Measurements from ENCODE around the gene PRTFDC1.
"Not testable (repeated sequence)": the region's sequence is repeated elsewhere in the genome, so short reads cannot be mapped to it uniquely, and the experiment has no call there.

The PRTFDC1 gene

GRCh38 chr10:24925799-24926198 is 26.6 kb downstream of the PRTFDC1 start:
- Histone ChIP-seq H3K9ac (ENCODE audit: low read length) (no peak overlapping the region), H3K9me2 (replicated peaks; ENCODE audit: insufficient read depth, low read length) (no peaks in the 10 kb centered on the region), H3K4me3 (ENCODE audit: insufficient read depth, low read length, poor library complexity, severe bottlenecking) (no peak overlapping the region), H3K36me3 (ENCODE audit: low read length) (no peaks in the 10 kb centered on the region), H3K9me3 (ENCODE audit: insufficient read depth, low read length) (no peaks in the 10 kb centered on the region), H4K20me1 (ENCODE audit: low read depth, low read length) (no peaks in the 10 kb centered on the region), H3F3A (ENCODE audit: insufficient read depth) (no peaks in the 10 kb centered on the region), H2AFZ (ENCODE audit: low read depth, low read length, severe bottlenecking) (no peak overlapping the region), H3K4me2 (ENCODE audit: low read depth, low read length, poor library complexity, severe bottlenecking) (no peak overlapping the region), H3K27me3 (ENCODE audit: low read length) (no peaks in the 10 kb centered on the region), H3K27ac (ENCODE audit: low read depth, low read length) (no peak overlapping the region), H3K79me2 (ENCODE audit: insufficient read depth, low read length) (no peaks in the 10 kb centered on the region)
- TF ChIP-seq EZH2phosphoT487 (conservative IDR thresholded peaks at IDR 0.05; ENCODE audit: low read length) (no peak), CTCF (IDR thresholded peaks at IDR 0.05; ENCODE audit: insufficient read depth, low read length, poor library complexity, severe bottlenecking) (no peak)

- not testable (repeated sequence) for H3F3A ChIP-seq (ENCODE audit: insufficient read depth); H2AFZ ChIP-seq (ENCODE audit: low read depth, low read length, severe bottlenecking); H3K4me2 ChIP-seq (ENCODE audit: low read depth, low read length, poor library complexity, severe bottlenecking); H4K20me1 ChIP-seq (ENCODE audit: low read depth, low read length); H3K9ac ChIP-seq (ENCODE audit: low read length); H3K27me3 ChIP-seq (ENCODE audit: low read length); H3K9me3 ChIP-seq (ENCODE audit: insufficient read depth, low read length); H3K9me2 ChIP-seq (replicated peaks; ENCODE audit: insufficient read depth, low read length); H3K36me3 ChIP-seq (ENCODE audit: low read length); H3K4me3 ChIP-seq (ENCODE audit: insufficient read depth, low read length, poor library complexity, severe bottlenecking); H3K27ac ChIP-seq (ENCODE audit: low read depth, low read length); H3K79me2 ChIP-seq (ENCODE audit: insufficient read depth, low read length)
Measured at GRCh38 chr10:24924483-24924882, 27.9 kb downstream of the PRTFDC1 start.

GRCh38 chr10:24922222-24922868 is 30.1 kb downstream of the PRTFDC1 start:
- H2AFZ ChIP-seq (ENCODE audit: low read depth, low read length, severe bottlenecking); H3K9me2 ChIP-seq (replicated peaks; ENCODE audit: insufficient read depth, low read length); H4K20me1 ChIP-seq (ENCODE audit: low read depth, low read length); H3K9me3 ChIP-seq (ENCODE audit: insufficient read depth, low read length); H3K27me3 ChIP-seq (ENCODE audit: low read length); H3K27ac ChIP-seq (ENCODE audit: low read depth, low read length); H3K4me2 ChIP-seq (ENCODE audit: low read depth, low read length, poor library complexity, severe bottlenecking); H3K79me2 ChIP-seq (ENCODE audit: insufficient read depth, low read length); H3K9ac ChIP-seq (ENCODE audit: low read length); H3K36me3 ChIP-seq (ENCODE audit: low read length); H3K4me3 ChIP-seq (ENCODE audit: insufficient read depth, low read length, poor library complexity, severe bottlenecking); H3F3A ChIP-seq (ENCODE audit: insufficient read depth): not testable (repeated sequence)

GRCh38 chr10:24920907-24921881 is 31.2 kb downstream of the PRTFDC1 start:
- Histone ChIP-seq H3K27ac (ENCODE audit: low read depth, low read length) (no peak overlapping the region), H3K27me3 (ENCODE audit: low read length) (no peaks in the 10 kb centered on the region), H3K79me2 (ENCODE audit: insufficient read depth, low read length) (no peaks in the 10 kb centered on the region), H3K9me3 (ENCODE audit: insufficient read depth, low read length) (no peaks in the 10 kb centered on the region), H3K4me3 (ENCODE audit: insufficient read depth, low read length, poor library complexity, severe bottlenecking) (no peak overlapping the region), H2AFZ (ENCODE audit: low read depth, low read length, severe bottlenecking) (no peak overlapping the region), H3K36me3 (ENCODE audit: low read length) (no peaks in the 10 kb centered on the region), H3K9ac (ENCODE audit: low read length) (no peak overlapping the region), H3K4me2 (ENCODE audit: low read depth, low read length, poor library complexity, severe bottlenecking) (no peak overlapping the region), H3K9me2 (replicated peaks; ENCODE audit: insufficient read depth, low read length) (no peaks in the 10 kb centered on the region), H4K20me1 (ENCODE audit: low read depth, low read length) (no peaks in the 10 kb centered on the region), H3F3A (ENCODE audit: insufficient read depth) (no peaks in the 10 kb centered on the region)
- TF ChIP-seq CTCF (IDR thresholded peaks at IDR 0.05; ENCODE audit: insufficient read depth, low read length, poor library complexity, severe bottlenecking) (no peak), EZH2phosphoT487 (conservative IDR thresholded peaks at IDR 0.05; ENCODE audit: low read length) (no peak)

GRCh38 chr10:24920192-24920591 is 32.2 kb downstream of the PRTFDC1 start:
- not testable (repeated sequence) for H3K27ac ChIP-seq (ENCODE audit: low read depth, low read length); H3F3A ChIP-seq (ENCODE audit: insufficient read depth); H3K27me3 ChIP-seq (ENCODE audit: low read length); H3K4me2 ChIP-seq (ENCODE audit: low read depth, low read length, poor library complexity, severe bottlenecking); H3K79me2 ChIP-seq (ENCODE audit: insufficient read depth, low read length); H3K9me3 ChIP-seq (ENCODE audit: insufficient read depth, low read length); H2AFZ ChIP-seq (ENCODE audit: low read depth, low read length, severe bottlenecking); H3K4me3 ChIP-seq (ENCODE audit: insufficient read depth, low read length, poor library complexity, severe bottlenecking); H3K36me3 ChIP-seq (ENCODE audit: low read length); H3K9me2 ChIP-seq (replicated peaks; ENCODE audit: insufficient read depth, low read length); H3K9ac ChIP-seq (ENCODE audit: low read length); H4K20me1 ChIP-seq (ENCODE audit: low read depth, low read length)

- not testable (repeated sequence) for H3K27ac ChIP-seq (ENCODE audit: low read depth, low read length); H3K4me3 ChIP-seq (ENCODE audit: insufficient read depth, low read length, poor library complexity, severe bottlenecking); H3K9me2 ChIP-seq (replicated peaks; ENCODE audit: insufficient read depth, low read length); H3K27me3 ChIP-seq (ENCODE audit: low read length); H4K20me1 ChIP-seq (ENCODE audit: low read depth, low read length); H2AFZ ChIP-seq (ENCODE audit: low read depth, low read length, severe bottlenecking); H3K36me3 ChIP-seq (ENCODE audit: low read length); H3K79me2 ChIP-seq (ENCODE audit: insufficient read depth, low read length); H3K9me3 ChIP-seq (ENCODE audit: insufficient read depth, low read length); H3K4me2 ChIP-seq (ENCODE audit: low read depth, low read length, poor library complexity, severe bottlenecking); H3K9ac ChIP-seq (ENCODE audit: low read length); H3F3A ChIP-seq (ENCODE audit: insufficient read depth)
Measured at GRCh38 chr10:24919629-24920028, 32.8 kb downstream of the PRTFDC1 start.
